Neutrophil (primary cell): ENCODE data around the gene DOCK8.
"Not testable (repeated sequence)": the region's sequence is repeated elsewhere in the genome, so short reads cannot be mapped to it uniquely, and the experiment has no call there.

Experiments
- H3K27ac ChIP-seq: fragments of 200-600 bp; sonication (generic); 2 replicates; pipeline ENCODE4 v1.5.1; 2016; ENCODE audit warnings: mild to moderate bottlenecking, moderate library complexity
- H3K27me3 ChIP-seq: fragments of 200-600 bp; sonication (generic); 2 replicates; pipeline ENCODE4 v1.6.0; 2016; ENCODE audit warnings: mild to moderate bottlenecking
- H3K36me3 ChIP-seq: fragments of 200-600 bp; sonication (generic); 2 replicates; pipeline ENCODE4 v1.5.1; 2017
- H3K4me1 ChIP-seq, 2 experiments: fragments of 200-600 bp in 1 of 2; sonication (generic) in 1 of 2; 1 replicate in 1 of 2; 2 replicates in 1 of 2; pipeline versions ENCODE4 v1.5.1 to v1.6.1; 2013 to 2016; ENCODE audit warnings: low read depth in 1 of 2, low read length in 1 of 2, mild to moderate bottlenecking in 1 of 2, moderate library complexity in 1 of 2; ENCODE audit not compliant: control insufficient read depth in 1 of 2, insufficient read depth in 1 of 2
- H3K4me3 ChIP-seq, 2 experiments: fragments of 200-600 bp in 1 of 2; sonication (generic) in 1 of 2; 1 replicate in 1 of 2; 2 replicates in 1 of 2; pipeline ENCODE4 v1.5.1; 2013 to 2016; ENCODE audit warnings: low read depth in 1 of 2, low read length in 1 of 2, mild to moderate bottlenecking in 1 of 2, moderate library complexity in 1 of 2
- H3K9me3 ChIP-seq: fragments of 200-600 bp; sonication (generic); 2 replicates; pipeline ENCODE4 v1.5.1; 2016
- CTCF ChIP-seq: fragments of 200-600 bp; sonication (generic); IDR thresholded peaks from 2 replicates; pipeline ENCODE4 v1.5.1; 2016; ENCODE audit warnings: antibody characterized with exemption

The DOCK8 gene

GRCh38 chr9:224026-224425 is 9.4 kb downstream of the DOCK8 start:
- H3K36me3 ChIP-seq = peaks cover 5% of the 10 kb centered on the region
- H3K27me3 ChIP-seq = no peaks in the 10 kb centered on the region
- H3K27ac ChIP-seq = peak overlapping the region; percentile 99
- H3K4me1 ChIP-seq = peaks cover 100% of the 10 kb centered on the region in 2 experiments
- peak overlapping the region in 1 of 2 experiments; percentile 55 for H3K4me3 ChIP-seq
- TF ChIP-seq CTCF = no peak
- H3K9me3 ChIP-seq = no peaks in the 10 kb centered on the region

- H3K4me3 ChIP-seq = peak overlapping the region; percentile 9 to 55
- H3K36me3 ChIP-seq = peaks cover 5% of the 10 kb centered on the region
- peaks cover 98% of the 10 kb centered on the region in 2 experiments for H3K4me1 ChIP-seq
- no peaks in the 10 kb centered on the region for H3K27me3 ChIP-seq
- TF ChIP-seq CTCF = no peak
- H3K9me3 ChIP-seq = no peaks in the 10 kb centered on the region
- peak overlapping the region; percentile 99 for H3K27ac ChIP-seq
Observed at GRCh38 chr9:224582-225520, 10.2 kb downstream of the DOCK8 start.

GRCh38 chr9:227860-228259 is 13.2 kb downstream of the DOCK8 start:
- Histone ChIP-seq H3K4me1 (peaks cover 68% of the 10 kb centered on the region in 2 experiments), H3K36me3 (no peaks in the 10 kb centered on the region), H3K27ac (peak overlapping the region; percentile 99), H3K9me3 (no peaks in the 10 kb centered on the region), H3K27me3 (no peaks in the 10 kb centered on the region), H3K4me3 (peak overlapping the region; percentile 4 to 44)
- no peak for TF ChIP-seq CTCF

GRCh38 chr9:228929-229695 is 14.4 kb downstream of the DOCK8 start:
- Histone ChIP-seq H3K27me3 (no peaks in the 10 kb centered on the region), H3K9me3 (no peaks in the 10 kb centered on the region), H3K4me1 (peaks cover 55 to 56% of the 10 kb centered on the region in 2 experiments), H3K27ac (peak overlapping the region; percentile 99), H3K4me3 (peak overlapping the region in 1 of 2 experiments; percentile 44), H3K36me3 (no peaks in the 10 kb centered on the region)
- no peak for TF ChIP-seq CTCF

GRCh38 chr9:231625-232024 is 17.0 kb downstream of the DOCK8 start:
- H3K27me3 ChIP-seq, H3K36me3 ChIP-seq, H3K9me3 ChIP-seq, H3K27ac ChIP-seq, H3K4me3 ChIP-seq: not testable (repeated sequence)
- peaks cover 30 to 31% of the 10 kb centered on the region in 2 experiments for H3K4me1 ChIP-seq

GRCh38 chr9:233708-234107 is 19.0 kb downstream of the DOCK8 start:
- H3K36me3 ChIP-seq, H3K4me3 ChIP-seq, H3K9me3 ChIP-seq, H3K27me3 ChIP-seq, H3K27ac ChIP-seq: not testable (repeated sequence)
- peaks cover 14 to 23% of the 10 kb centered on the region in 2 experiments for H3K4me1 ChIP-seq
